HEK293T (cell line): Measurements from ENCODE around the gene FUT7.

Experiments used
- ARNT ChIP-seq: fragments of 450-650 bp; IDR thresholded peaks from 2 replicates; pipeline ENCODE4 v1.6.1; 2017; ENCODE audit warnings: mild to moderate bottlenecking
- BHLHE40 ChIP-seq: fragments of 450-650 bp; IDR thresholded peaks from 2 replicates; pipeline ENCODE4 v1.6.1; 2016; ENCODE audit warnings: mild to moderate bottlenecking, moderate library complexity, borderline replicate concordance
- ELF4 ChIP-seq: fragments of 450-650 bp; IDR thresholded peaks from 2 replicates; pipeline ENCODE4 v1.6.1; 2017; ENCODE audit warnings: antibody characterized with exemption
- FOXA1 ChIP-seq: fragments of 450-650 bp; IDR thresholded peaks from 2 replicates; pipeline ENCODE4 v1.6.1; 2016; ENCODE audit warnings: mild to moderate bottlenecking
- FOXM1 ChIP-seq: fragments of 450-650 bp; IDR thresholded peaks from 2 replicates; pipeline ENCODE4 v1.6.1; 2017; ENCODE audit warnings: mild to moderate bottlenecking, borderline replicate concordance
- HDGF ChIP-seq: fragments of 450-650 bp; IDR thresholded peaks from 2 replicates; pipeline ENCODE4 v1.6.1; 2017; ENCODE audit warnings: antibody characterized with exemption, borderline replicate concordance
- L3MBTL2 ChIP-seq: fragments of 450-650 bp; conservative IDR thresholded peaks from 2 replicates; pipeline ENCODE4 v1.6.1; 2016; ENCODE audit warnings: mild to moderate bottlenecking
- LEF1 ChIP-seq: fragments of 450-650 bp; IDR thresholded peaks from 2 replicates; pipeline ENCODE4 v1.6.1; 2017; ENCODE audit warnings: mild to moderate bottlenecking, borderline replicate concordance
- NFRKB ChIP-seq: fragments of 450-650 bp; IDR thresholded peaks from 2 replicates; pipeline ENCODE4 v1.6.1; 2016; ENCODE audit warnings: mild to moderate bottlenecking, moderate library complexity
- SP1 ChIP-seq: fragments of 450-650 bp; IDR thresholded peaks from 2 replicates; pipeline ENCODE4 v1.6.1; 2017
- SUZ12 ChIP-seq: fragments of 450-650 bp; IDR thresholded peaks from 2 replicates; pipeline ENCODE4 v1.6.1; 2016; ENCODE audit warnings: mild to moderate bottlenecking
- TARDBP ChIP-seq: fragments of 450-650 bp; IDR thresholded peaks from 2 replicates; pipeline ENCODE4 v1.6.1; 2016
- ZNF384 ChIP-seq: fragments of 450-650 bp; IDR thresholded peaks from 2 replicates; pipeline ENCODE4 v1.6.1; 2016

DNA sequence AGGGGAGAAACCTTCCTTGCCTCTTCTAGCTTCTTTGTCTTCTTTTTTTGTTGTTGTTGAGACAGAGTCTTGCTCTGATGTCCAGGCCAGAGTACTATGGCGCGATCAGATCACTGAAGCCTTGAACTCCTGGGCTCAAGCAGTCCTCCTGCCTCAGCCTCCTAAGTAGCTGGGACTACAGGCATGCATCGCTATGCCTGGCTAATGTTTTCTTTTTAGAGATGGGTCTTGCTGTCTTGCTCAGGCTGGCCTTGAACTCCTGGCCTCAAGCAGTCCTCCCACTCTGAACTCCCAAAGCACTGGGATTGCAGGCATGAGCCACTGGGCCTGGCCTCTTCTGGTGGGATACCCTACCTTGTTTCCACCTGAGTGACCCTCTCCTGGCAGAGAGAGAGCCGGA lies 43.0 kb downstream of the FUT7 start:
- no peak for TF ChIP-seq FOXM1
- no peak for TF ChIP-seq SUZ12
- no peak for TF ChIP-seq BHLHE40
- no peak for TF ChIP-seq TARDBP
- TF ChIP-seq SP1 = no peak
- TF ChIP-seq ELF4 = no peak
- TF ChIP-seq L3MBTL2 = no peak
- TF ChIP-seq FOXA1 = no peak
- no peak for TF ChIP-seq ZNF384
- TF ChIP-seq HDGF = no peak
- no peak for TF ChIP-seq NFRKB
- TF ChIP-seq LEF1 = no peak
- no peak for TF ChIP-seq ARNT
